Endothelial cell of umbilical vein (primary cell): ENCODE measurements around the gene CCDC177. TPM values are rescaled to one million over a fixed set of nuclear protein-coding genes. Genes with fewer than 3 reads are reported as not detected.

Source experiments
- Bru-seq: library from RNA; stranded (reverse); fragments of 400-500 nt; gene quantifications from one replicate; lab custom pipeline; 2021; lab: Mats Ljungman, UMichigan
- BruChase-seq, 2 experiments: library from RNA; stranded (reverse); fragments of 400-500 nt; gene quantifications; one replicate each; lab custom pipeline; 2021; lab: Mats Ljungman, UMichigan
- BruUV-seq: library from RNA; stranded (reverse); fragments of 400-500 nt; replicated peaks from 2 replicates; lab custom pipeline; 2021; lab: Mats Ljungman, UMichigan
- CTCF ChIA-PET: fragments of 300-600, 350-600 bp; sonication (Branson Sonifier 250); formaldehyde crosslinking; loops from one replicate; lab custom pipeline; 2021; ENCODE audit warnings: antibody characterized with exemption, inconsistent platforms; lab: Charles Lee
- POLR2A ChIA-PET: fragments of 300-600, 350-600 bp; sonication (Branson Sonifier 250); formaldehyde crosslinking; loops from one replicate; lab custom pipeline; 2021; ENCODE audit warnings: antibody characterized with exemption, inconsistent platforms; lab: Charles Lee
- DNase-seq: peaks from one replicate; pipeline ENCODE4 v3.0.0-alpha.2; 2011; ENCODE audit warnings: low read depth, low spot score
- FAIRE-seq: peaks from 2 replicates; lab custom pipeline; 2011; peaks lifted over from hg19 to GRCh38; lab: Jason Lieb, UNC
- H2AFZ ChIP-seq: 2 replicates; pipeline ENCODE4 v1.6.0; 2012; ENCODE audit warnings: low read depth, low read length, control low read depth, inconsistent platforms
- H3K27ac ChIP-seq: 2 replicates; pipeline ENCODE4 v1.5.1; 2011; ENCODE audit warnings: low read depth, mild to moderate bottlenecking, control low read depth, low read length, moderate library complexity; ENCODE audit not compliant: insufficient read depth
- H3K27me3 ChIP-seq, 2 experiments: 2 replicates each; pipeline versions ENCODE4 v1.6.0 to v1.6.1; 2011; ENCODE audit warnings: low read length in 2 of 2, mixed read lengths in 1 of 2; ENCODE audit not compliant: control insufficient read depth in 2 of 2, insufficient read depth in 2 of 2
- H3K36me3 ChIP-seq, 2 experiments: 2 replicates in 1 of 2; 3 replicates in 1 of 2; pipeline ENCODE4 v1.5.1; 2011; ENCODE audit warnings: low read length in 2 of 2, mild to moderate bottlenecking in 1 of 2, moderate library complexity in 1 of 2; ENCODE audit not compliant: control insufficient read depth in 2 of 2, insufficient read depth in 2 of 2; ENCODE audit errors: extremely low read depth in 1 of 2
- H3K4me1 ChIP-seq: 3 replicates; pipeline ENCODE4 v1.5.1; 2011; ENCODE audit warnings: mild to moderate bottlenecking, low read length; ENCODE audit not compliant: control insufficient read depth, insufficient read depth; ENCODE audit errors: extremely low read depth
- H3K4me2 ChIP-seq: 2 replicates; pipeline ENCODE4 v1.6.1; 2011; ENCODE audit warnings: low read length, control low read depth, mixed read lengths; ENCODE audit not compliant: insufficient read depth
- H3K4me3 ChIP-seq, 3 experiments: fragments of 200-600 bp in 1 of 3; sonication (generic), shearing (Covaris generic) in 1 of 3; replicated peaks in 1 of 3; 2 replicates each; pipeline ENCODE4 v1.5.1; 2011 to 2016; ENCODE audit warnings: control low read depth in 3 of 3, low read length in 3 of 3, mild to moderate bottlenecking in 2 of 3, inconsistent platforms in 1 of 3, low read depth in 1 of 3, moderate library complexity in 1 of 3; ENCODE audit not compliant: insufficient read depth in 1 of 3
- H3K79me2 ChIP-seq: 2 replicates; pipeline ENCODE4 v1.6.0; 2012; ENCODE audit warnings: low read length, inconsistent platforms; ENCODE audit not compliant: control insufficient read depth, insufficient read depth
- H3K9ac ChIP-seq: replicated peaks from 2 replicates; pipeline ENCODE3; 2011; ENCODE audit warnings: low read length, control low read depth; ENCODE audit not compliant: insufficient read depth; ENCODE audit errors: extremely low read depth
- H3K9me1 ChIP-seq: replicated peaks from 3 replicates; pipeline ENCODE4 v1.6.0; 2011; ENCODE audit warnings: mild to moderate bottlenecking, low read length; ENCODE audit not compliant: control insufficient read depth, insufficient read depth; ENCODE audit errors: extremely low read depth
- H3K9me3 ChIP-seq: replicated peaks from 2 replicates; pipeline ENCODE4 v1.5.1; 2012; ENCODE audit warnings: low read length, inconsistent platforms; ENCODE audit not compliant: control insufficient read depth, insufficient read depth
- H4K20me1 ChIP-seq: replicated peaks from 2 replicates; pipeline ENCODE3; 2011; ENCODE audit warnings: mild to moderate bottlenecking, low read length; ENCODE audit not compliant: control insufficient read depth, insufficient read depth; ENCODE audit errors: extremely low read depth
- EZH2 ChIP-seq: IDR thresholded peaks from 2 replicates; pipeline ENCODE4 v1.6.1; 2012; ENCODE audit warnings: borderline replicate concordance, low read depth, mild to moderate bottlenecking, moderate library complexity, low read length, inconsistent platforms; ENCODE audit not compliant: severe bottlenecking
- MYC ChIP-seq: IDR thresholded peaks from one replicate; pipeline ENCODE4 v1.6.1; 2011; ENCODE audit warnings: mild to moderate bottlenecking, low read depth, low read length
- dilution Hi-C: fragments of 300-500 bp; cut with MboI; formaldehyde crosslinking; loops from one replicate; pipeline ENCODE4 v1.15.0; 2019; ENCODE audit warnings: low sequenced_read_pairs; ENCODE audit not compliant: extremely low pct_ligation_motif_present
- intact Hi-C: fragments of 100-400 bp; cut with micrococcal nuclease; formaldehyde crosslinking; loops from one replicate; pipeline ENCODE4 v1.10.0; 2022
- long read RNA-seq: library from polyadenylated mRNA; stranded (forward); transcript quantifications from one replicate; pipeline ENCODE4 v2.0.0, GENCODE V29; 2021
- polyA minus RNA-seq, 3 experiments: library from RNA; depleted of rRNA, polyadenylated mRNA; stranded (reverse); fragments of >200 nt; gene quantifications; 1 replicate in 1 of 3; 2 replicates in 2 of 3; pipeline ENCODE4 v1.2.3, GENCODE V29; 2011
- polyA plus RNA-seq, 4 experiments: library from polyadenylated mRNA; depleted of rRNA in 3 of 4; stranded (reverse) in 3 of 4; unstranded in 1 of 4; fragments of >200 nt; gene quantifications; 2 replicates each; pipeline versions ENCODE4 v1.2.1 to v1.2.3, GENCODE V29; 2011 to 2012; ENCODE audit warnings: missing spikeins in 1 of 4
- total RNA-seq: library from RNA; stranded (reverse); gene quantifications from 2 replicates; pipeline ENCODE4 v1.2.3, GENCODE V29; 2021
- TF ChIP-seq, protein P1 (sequence below), 2 donors: IDR thresholded peaks; 1 replicate in 1 of 2; 2 replicates in 1 of 2; pipeline ENCODE4 v1.5.1; 2011; ENCODE audit warnings: low read length in 2 of 2, mild to moderate bottlenecking in 2 of 2, moderate library complexity in 2 of 2, control low read depth in 1 of 2, inconsistent platforms in 1 of 2, low read depth in 1 of 2; ENCODE audit not compliant: insufficient read depth in 1 of 2; ENCODE audit errors: extremely low read depth in 1 of 2

Gene CCDC177
- total RNA-seq (not detected in 2 replicates), polyA plus RNA-seq (not detected in 2 replicates), polyA minus RNA-seq (not detected in 2 replicates), Bru-seq, nascent RNA (not detected), BruChase-seq, experiment 1, labeled RNA remaining after a 6-hour chase (not detected), BruChase-seq, experiment 2, labeled RNA remaining after a 2-hour chase (not detected)
- not detected in 2 replicates for polyA plus RNA-seq (2011; cell fraction: cytosol; rRNA removed)
- polyA plus RNA-seq (2011; cell fraction: nucleus; rRNA removed): not detected in 2 replicates
- not detected in 2 replicates for polyA plus RNA-seq (2012)
- 0.51 TPM for polyA minus RNA-seq (2011; cell fraction: cytosol; rRNA and poly(A)+ RNA removed)
- not detected in 2 replicates for polyA minus RNA-seq (2011; cell fraction: nucleus; rRNA and poly(A)+ RNA removed)
- long read RNA-seq: 0 reads

DNA sequence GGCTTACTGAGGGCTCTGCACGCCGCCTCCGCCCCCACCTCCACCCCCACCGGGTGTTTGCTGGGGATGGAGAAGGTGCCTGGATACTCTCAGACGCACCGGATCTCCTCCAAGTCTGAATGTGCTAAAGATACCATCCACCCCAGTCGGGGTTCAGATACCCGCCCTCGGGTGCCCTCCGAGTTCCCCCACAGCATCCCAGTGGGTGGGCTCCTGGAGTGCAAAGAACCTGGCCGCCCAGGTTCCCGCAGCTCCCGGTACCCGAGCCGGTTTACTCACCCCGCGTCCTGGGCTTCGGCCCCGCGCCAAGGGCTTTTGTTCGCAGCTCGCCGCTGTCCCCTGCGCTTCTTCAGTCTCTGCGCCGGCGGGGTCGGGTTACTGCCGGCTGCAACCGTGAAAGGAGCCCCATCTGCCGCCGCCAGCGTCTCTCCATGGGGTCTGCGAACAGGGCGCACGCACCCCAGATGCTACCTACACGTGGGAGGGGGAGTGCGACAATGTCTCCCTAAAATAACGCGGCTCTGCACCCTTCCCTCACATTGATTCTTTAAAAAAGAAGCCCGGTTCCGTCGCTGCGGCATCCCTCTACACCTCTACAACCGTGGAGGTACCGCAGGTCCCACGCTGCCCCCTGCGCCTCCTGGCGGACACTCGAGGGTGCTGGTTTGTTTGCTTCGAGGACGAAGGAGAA, at the start of gene CCDC177:
CCDC177 (minus strand) TSS at position 609 of the 691 bp plus-strand sequence. CDS start 1,249 bp downstream, outside the sequence.
- CTCF ChIA-PET: interaction anchor here (0.6 to 3.5 kb wide), 19 partner anchors 8 to 454 kb away, joined by 3 to 59 read pairs (median 4); no protein-coding TSS in a partner anchor
- DNase-seq (peak; percentile 51), FAIRE-seq (no peak)
- no peak within 1 kb of the TSS for H3K4me3 ChIP-seq
- POLR2A ChIA-PET: no interaction called here
- no peaks in the 10 kb centered on the region for H3K9me3 ChIP-seq
- no peaks in the 10 kb centered on the region for H3K36me3 ChIP-seq
- no peaks in the 10 kb centered on the region for H3K79me2 ChIP-seq
- no TSS peak for BruUV-seq
- H3K4me1 ChIP-seq: peaks cover 9% of the 10 kb centered on the region
- no peaks in the 10 kb centered on the region for H3K9me1 ChIP-seq
- intact Hi-C loops: loop anchor here (1.0 kb wide), 3 partner anchors 39 to 332 kb away; no protein-coding TSS in a partner anchor
- H2AFZ ChIP-seq: no peak within 1 kb of the TSS
- no peaks in the 10 kb centered on the region for H4K20me1 ChIP-seq
- no peak within 1 kb of the TSS for H3K9ac ChIP-seq
- no peak within 1 kb of the TSS for H3K27ac ChIP-seq
- H3K27me3 ChIP-seq: peaks cover 53 to 78% of the 10 kb centered on the region in 2 experiments
- H3K4me2 ChIP-seq: no peak within 1 kb of the TSS
- dilution Hi-C loops: no loop called here
- TF ChIP-seq MYC: no peak
- TF ChIP-seq, protein P1, sequence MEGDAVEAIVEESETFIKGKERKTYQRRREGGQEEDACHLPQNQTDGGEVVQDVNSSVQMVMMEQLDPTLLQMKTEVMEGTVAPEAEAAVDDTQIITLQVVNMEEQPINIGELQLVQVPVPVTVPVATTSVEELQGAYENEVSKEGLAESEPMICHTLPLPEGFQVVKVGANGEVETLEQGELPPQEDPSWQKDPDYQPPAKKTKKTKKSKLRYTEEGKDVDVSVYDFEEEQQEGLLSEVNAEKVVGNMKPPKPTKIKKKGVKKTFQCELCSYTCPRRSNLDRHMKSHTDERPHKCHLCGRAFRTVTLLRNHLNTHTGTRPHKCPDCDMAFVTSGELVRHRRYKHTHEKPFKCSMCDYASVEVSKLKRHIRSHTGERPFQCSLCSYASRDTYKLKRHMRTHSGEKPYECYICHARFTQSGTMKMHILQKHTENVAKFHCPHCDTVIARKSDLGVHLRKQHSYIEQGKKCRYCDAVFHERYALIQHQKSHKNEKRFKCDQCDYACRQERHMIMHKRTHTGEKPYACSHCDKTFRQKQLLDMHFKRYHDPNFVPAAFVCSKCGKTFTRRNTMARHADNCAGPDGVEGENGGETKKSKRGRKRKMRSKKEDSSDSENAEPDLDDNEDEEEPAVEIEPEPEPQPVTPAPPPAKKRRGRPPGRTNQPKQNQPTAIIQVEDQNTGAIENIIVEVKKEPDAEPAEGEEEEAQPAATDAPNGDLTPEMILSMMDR (IDR thresholded peaks at IDR 0.05; ENCODE audit: extremely low read depth in 1 of 2, insufficient read depth in 1 of 2, low read depth in 1 of 2, low read length in 2 of 2): peak; percentile 77 to 84
- peak; percentile 83 for TF ChIP-seq EZH2
